ENCODE results near the gene MRPL9.

The MRPL9 gene

GRCh38 chr1:151806170-151806569 is 42.9 kb upstream of the MRPL9 start:
- no peak for TF ChIP-seq CTCF (IDR thresholded peaks at IDR 0.05; ENCODE audit: low read depth, low read length, missing control alignments)
- DNase-seq (ENCODE audit: low read depth) = no peak
- no peak overlapping the region for H3K4me3 ChIP-seq (ENCODE audit: low read depth, low read length)

- TF ChIP-seq CTCF (IDR thresholded peaks at IDR 0.05; ENCODE audit: low read depth, low read length, missing control alignments) = no peak
- DNase-seq (ENCODE audit: low read depth) = no peak
- H3K4me3 ChIP-seq (ENCODE audit: low read depth, low read length) = no peak within 1 kb of the TSS
Measured at GRCh38 chr1:151805066-151805820, 41.9 kb upstream of the MRPL9 start, which contains the start of gene LINGO4. Gene LINGO4, minus strand, starts transcription at chr1:151805419. Its CDS starts 2,715 bp downstream, at chr1:151802704.

- H3K4me3 ChIP-seq (ENCODE audit: low read depth, low read length) = no peak overlapping the region
- DNase-seq (ENCODE audit: low read depth) = no peak
- no peak for TF ChIP-seq CTCF (IDR thresholded peaks at IDR 0.05; ENCODE audit: low read depth, low read length, missing control alignments)
Measured at GRCh38 chr1:151803915-151804314, 40.6 kb upstream of the MRPL9 start.

DNA sequence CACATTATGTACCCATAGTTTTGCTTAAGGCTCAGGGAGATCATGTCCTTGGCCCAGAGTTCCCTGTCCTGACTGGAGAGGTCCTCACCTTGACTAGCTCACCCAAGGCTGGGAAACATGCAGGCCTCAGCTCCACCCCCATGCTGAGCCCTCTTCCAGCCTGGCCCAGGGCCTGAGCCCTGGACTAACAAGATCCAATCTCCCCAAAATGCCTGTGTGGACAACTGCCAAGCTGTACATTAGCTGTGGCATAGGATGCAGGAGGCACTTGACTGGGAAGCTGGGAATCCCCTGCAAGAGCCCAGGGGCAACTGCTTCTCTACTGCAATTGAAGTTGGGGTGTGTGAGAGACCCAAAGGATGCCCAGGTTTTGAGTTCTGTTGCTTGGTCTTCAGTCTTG is 39.9 kb upstream of the MRPL9 start:
- no peak for DNase-seq (ENCODE audit: low read depth)
- H3K4me3 ChIP-seq (ENCODE audit: low read depth, low read length) = no peak overlapping the region
- no peak for TF ChIP-seq CTCF (IDR thresholded peaks at IDR 0.05; ENCODE audit: low read depth, low read length, missing control alignments)

DNA sequence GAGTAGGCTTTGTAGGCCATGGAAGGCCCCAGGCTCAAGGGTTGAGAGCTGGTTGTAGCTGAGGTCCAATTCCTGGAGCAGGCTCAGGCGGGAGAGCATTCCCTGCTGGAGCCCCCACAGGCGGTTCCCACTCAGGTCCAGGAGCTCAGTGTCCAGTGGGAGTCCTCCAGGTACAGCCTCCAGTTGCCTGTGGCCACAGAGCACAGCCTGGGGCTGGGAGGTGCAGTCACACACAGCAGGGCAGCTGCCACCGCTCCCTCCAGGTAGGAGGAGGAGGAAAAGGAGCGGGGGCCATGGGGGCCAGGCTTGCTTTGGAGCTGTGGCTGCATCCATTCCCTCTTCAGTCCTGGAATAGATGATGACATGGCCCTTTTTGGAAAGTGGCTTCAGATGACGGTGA is 39.1 kb upstream of the MRPL9 start:
- no peak for DNase-seq (ENCODE audit: low read depth)
- no peak overlapping the region for H3K4me3 ChIP-seq (ENCODE audit: low read depth, low read length)
- no peak for TF ChIP-seq CTCF (IDR thresholded peaks at IDR 0.05; ENCODE audit: low read depth, low read length, missing control alignments)

DNA sequence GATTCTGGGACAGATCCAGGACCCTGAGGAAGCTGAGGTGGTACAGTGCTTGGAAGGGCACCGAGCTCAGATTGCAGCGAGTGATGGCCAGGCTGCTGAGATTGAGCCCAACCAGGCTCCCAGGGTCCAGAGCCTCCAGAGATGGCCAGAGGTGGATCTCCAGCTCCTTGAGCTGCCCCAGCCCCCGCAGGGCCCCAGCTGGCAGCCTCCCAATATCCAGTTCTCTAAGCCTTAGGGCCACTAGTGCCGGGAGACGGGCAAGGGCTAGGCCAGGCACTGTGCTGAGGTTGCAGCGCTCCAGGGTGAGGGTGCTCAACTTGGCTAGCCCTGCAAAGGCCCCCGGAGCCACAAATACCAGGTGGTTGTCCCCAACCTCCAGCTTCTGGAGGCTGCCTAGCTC is 38.5 kb upstream of the MRPL9 start:
- DNase-seq (ENCODE audit: low read depth) = no peak
- no peak for TF ChIP-seq CTCF (IDR thresholded peaks at IDR 0.05; ENCODE audit: low read depth, low read length, missing control alignments)
- no peak overlapping the region for H3K4me3 ChIP-seq (ENCODE audit: low read depth, low read length)

DNA sequence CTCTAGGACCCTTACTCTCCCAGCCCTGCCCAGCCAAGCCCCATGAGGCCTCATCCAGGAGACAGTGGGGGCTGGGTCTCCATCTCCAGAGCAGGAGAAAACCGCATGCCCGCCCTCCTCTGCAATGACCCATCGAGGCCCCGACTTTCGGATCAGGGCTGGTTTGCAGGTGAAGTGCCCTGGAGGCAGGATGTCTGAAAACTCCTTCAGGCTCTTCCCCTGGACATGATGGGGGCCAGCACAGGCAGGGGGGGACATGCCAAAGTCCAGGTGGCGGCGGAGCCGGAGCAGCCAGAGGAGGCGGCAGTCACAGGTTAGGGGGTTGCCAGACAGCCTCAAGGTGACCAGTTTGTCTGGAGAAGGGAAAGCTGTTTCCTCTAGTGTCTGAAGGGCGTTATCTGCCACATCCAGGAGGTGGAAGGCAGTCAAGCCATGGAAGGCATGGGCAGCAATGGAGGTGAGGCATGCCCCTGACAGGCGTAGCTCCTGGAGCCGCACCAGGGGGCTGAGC is 38.1 kb upstream of the MRPL9 start:
- TF ChIP-seq CTCF (IDR thresholded peaks at IDR 0.05; ENCODE audit: low read depth, low read length, missing control alignments) = no peak
- H3K4me3 ChIP-seq (ENCODE audit: low read depth, low read length) = no peak overlapping the region
- no peak for DNase-seq (ENCODE audit: low read depth)
